A549 (cell line): ENCODE results near the gene AMPH. TPM values are rescaled to one million over a fixed set of nuclear protein-coding genes. Genes with fewer than 3 reads are reported as not detected.

Source experiments
- ATAC-seq, 2 experiments: fragments of 200-7000 bp in 1 of 2; fragments of >200 bp in 1 of 2; cut with Nextera tagmentation in 1 of 2; cut with Tn5 transposase in 1 of 2; 3 replicates each; pipeline versions ENCODE4 v1.8.0 to v1.9.1; 2018 to 2020; ENCODE audit warnings: mild to moderate bottlenecking in 1 of 2, moderate library complexity in 1 of 2
- CTCF ChIA-PET: fragments of 300-600 bp; sonication (Branson Sonifier 250); formaldehyde crosslinking; extraction: SDS; loops from one replicate; lab custom pipeline; 2021; ENCODE audit warnings: antibody characterized with exemption, inconsistent platforms; lab: Yijun Ruan, JAX
- POLR2A ChIA-PET: fragments of 350-600 bp; formaldehyde crosslinking; extraction: SDS; loops from one replicate; lab custom pipeline; 2021; ENCODE audit warnings: antibody characterized with exemption, inconsistent platforms; lab: Yijun Ruan, JAX
- DNase-seq, 2 experiments: peaks; one replicate each; pipeline versions ENCODE4 v3.0.0 to v3.0.0-alpha.2; 2011 to 2016; ENCODE audit warnings: low read depth in 1 of 2, low spot score in 1 of 2
- FAIRE-seq: peaks from 2 replicates; lab custom pipeline; 2011; peaks lifted over from hg19 to GRCh38; lab: Jason Lieb, UNC
- H3K27ac ChIP-seq, 2 experiments: fragments of >200 bp; sonication (Bioruptor Twin); formaldehyde crosslinking; 3 replicates each; pipeline ENCODE4 v1.5.1; 2016 to 2017
- H3K4me1 ChIP-seq: fragments of >200 bp; sonication (Bioruptor Twin); formaldehyde crosslinking; 3 replicates; pipeline ENCODE4 v1.6.1; 2016
- H3K4me2 ChIP-seq: fragments of >200 bp; sonication (Bioruptor Twin); formaldehyde crosslinking; 3 replicates; pipeline ENCODE4 v1.6.1; 2016
- H3K4me3 ChIP-seq: fragments of >200 bp; sonication (Bioruptor Twin); formaldehyde crosslinking; 3 replicates; pipeline ENCODE4 v1.5.1; 2016
- H3K9me3 ChIP-seq: fragments of >200 bp; sonication (Bioruptor Twin); formaldehyde crosslinking; 3 replicates; pipeline ENCODE4 v1.6.1; 2016
- ATOH8 ChIP-seq: fragments of 250-450 bp; sonication (Bioruptor Pico); IDR thresholded peaks from 2 replicates; pipeline ENCODE4 v1.5.0; 2020; ENCODE audit warnings: low read depth, mild to moderate bottlenecking, moderate library complexity
- CBX2 ChIP-seq: fragments of 200-600 bp; sonication (generic); IDR thresholded peaks from 2 replicates; pipeline ENCODE4 v1.6.1; 2016; ENCODE audit warnings: low read depth, mild to moderate bottlenecking, borderline replicate concordance
- CBX8 ChIP-seq: fragments of 200-600 bp; sonication (generic); IDR thresholded peaks from 2 replicates; pipeline ENCODE4 v1.6.1; 2016
- CEBPB ChIP-seq, 2 experiments: fragments of >200 bp in 1 of 2; sonication (Bioruptor Twin) in 1 of 2; formaldehyde crosslinking in 1 of 2; IDR thresholded peaks; 2 replicates each; pipeline ENCODE4 v1.6.1; 2012 to 2016
- E2F6 ChIP-seq: IDR thresholded peaks from 2 replicates; pipeline ENCODE4 v1.6.1; 2012; ENCODE audit warnings: low read depth, borderline replicate concordance
- EHMT2 ChIP-seq: fragments of 200-600 bp; sonication (generic); IDR thresholded peaks from 2 replicates; pipeline ENCODE4 v1.6.1; 2016; ENCODE audit warnings: antibody characterized with exemption, low read depth, mild to moderate bottlenecking, moderate library complexity
- ELK1 ChIP-seq: fragments of 150-350 bp; IDR thresholded peaks from 2 replicates; pipeline ENCODE4 v1.6.1; 2014; ENCODE audit warnings: low read depth, mild to moderate bottlenecking, low read length
- ESRRA ChIP-seq: fragments of 150-350 bp; IDR thresholded peaks from 2 replicates; pipeline ENCODE4 v1.6.1; 2014; ENCODE audit warnings: mild to moderate bottlenecking, low read length, borderline replicate concordance
- FOXS1 ChIP-seq: fragments of 250-450 bp; sonication (Bioruptor Pico); IDR thresholded peaks from 2 replicates; pipeline ENCODE4 v1.5.0; 2020; ENCODE audit warnings: mild to moderate bottlenecking, moderate library complexity
- GATA3 ChIP-seq: IDR thresholded peaks from 2 replicates; pipeline ENCODE4 v1.6.1; 2012; ENCODE audit warnings: borderline replicate concordance
- HDAC2 ChIP-seq: fragments of 200-600 bp; sonication (generic); IDR thresholded peaks from 2 replicates; pipeline ENCODE4 v1.6.1; 2016
- HES2 ChIP-seq: fragments of >200 bp; sonication (Bioruptor Twin); formaldehyde crosslinking; IDR thresholded peaks from 2 replicates; pipeline ENCODE4 v1.6.1; 2016
- HOXB13 ChIP-seq: fragments of 250-450 bp; sonication (Bioruptor Pico); IDR thresholded peaks from 2 replicates; pipeline ENCODE4 v1.5.0; 2020; ENCODE audit warnings: low read depth, mild to moderate bottlenecking, moderate library complexity
- HOXB5 ChIP-seq: fragments of 250-450 bp; sonication (Bioruptor Pico); IDR thresholded peaks from 2 replicates; pipeline ENCODE4 v1.5.0; 2020; ENCODE audit warnings: mild to moderate bottlenecking, moderate library complexity
- JUN ChIP-seq, 2 experiments: fragments of >200 bp; sonication (Bioruptor Twin); formaldehyde crosslinking; IDR thresholded peaks; 2 replicates in 1 of 2; 3 replicates in 1 of 2; pipeline ENCODE4 v1.6.1; 2016 to 2017
- KDM5A ChIP-seq: fragments of 200-600 bp; sonication (generic); IDR thresholded peaks from 2 replicates; pipeline ENCODE4 v1.6.1; 2016; ENCODE audit warnings: antibody characterized with exemption, mild to moderate bottlenecking
- MAZ ChIP-seq: fragments of 150-350 bp; IDR thresholded peaks from 2 replicates; pipeline ENCODE4 v1.6.1; 2014; ENCODE audit warnings: antibody characterized with exemption, low read depth, low read length, borderline replicate concordance
- NR3C1 ChIP-seq: fragments of >200 bp; sonication (Bioruptor Twin); formaldehyde crosslinking; IDR thresholded peaks from 3 replicates; pipeline ENCODE4 v1.6.1; 2017
- PHF8 ChIP-seq: fragments of 200-600 bp; sonication (generic); IDR thresholded peaks from 2 replicates; pipeline ENCODE4 v1.6.1; 2016; ENCODE audit warnings: low read depth, mild to moderate bottlenecking, antibody characterized with exemption, moderate library complexity, borderline replicate concordance
- RAD21 ChIP-seq, 2 experiments: fragments of >200 bp in 1 of 2; sonication (Bioruptor Twin) in 1 of 2; formaldehyde crosslinking in 1 of 2; IDR thresholded peaks in 1 of 2; conservative IDR thresholded peaks in 1 of 2; 2 replicates in 1 of 2; 3 replicates in 1 of 2; pipeline ENCODE4 v1.6.1; 2012 to 2018; ENCODE audit warnings: inconsistent platforms in 1 of 2
- RCOR1 ChIP-seq: fragments of 150-350 bp; IDR thresholded peaks from 2 replicates; pipeline ENCODE4 v1.6.1; 2014; ENCODE audit warnings: antibody characterized with exemption, low read length, low read depth
- REST ChIP-seq: fragments of 200-600 bp; sonication (generic); IDR thresholded peaks from 2 replicates; pipeline ENCODE4 v1.6.1; 2016; ENCODE audit warnings: antibody characterized with exemption, mild to moderate bottlenecking, moderate library complexity
- SMC3 ChIP-seq: fragments of >200 bp; sonication (Bioruptor Twin); formaldehyde crosslinking; IDR thresholded peaks from 3 replicates; pipeline ENCODE4 v1.6.1; 2018; ENCODE audit warnings: inconsistent platforms
- USF2 ChIP-seq: fragments of 450-650 bp; IDR thresholded peaks from 2 replicates; pipeline ENCODE4 v1.6.1; 2014; ENCODE audit warnings: antibody characterized with exemption
- ZC3H11A ChIP-seq: fragments of 450-650 bp; IDR thresholded peaks from 2 replicates; pipeline ENCODE4 v1.6.1; 2014; ENCODE audit warnings: antibody characterized with exemption, mild to moderate bottlenecking
- WGBS: methylation state at CpG from one replicate; pipeline ENCODE4 v1.1.6; 2017; ENCODE audit errors: missing lambda C conversion rate; 5-methylcytosine and 5-hydroxymethylcytosine counted together
- polyA plus RNA-seq, 4 experiments: library from polyadenylated mRNA; depleted of rRNA in 3 of 4; stranded (reverse); fragments of >200 nt; fragmentation: RNase III in 1 of 4; extraction: RNeasy Plus Mini Kit Qiagen cat#74134 plus additional on column Dnase treatment in 1 of 4; gene quantifications; 2 replicates in 3 of 4; 3 replicates in 1 of 4; pipeline ENCODE4 v1.2.3, GENCODE V29; 2011 to 2017

AMPH gene
- polyA plus RNA-seq, 2 of the 4 experiments (the other 2 are of a cell fraction) = 0.26 TPM; not detected in 1

- Histone ChIP-seq H3K27ac (no peak overlapping the region), H3K4me3 (no peak overlapping the region), H3K4me2 (no peak overlapping the region), H3K4me1 (no peaks in the 10 kb centered on the region), H3K9me3 (no peaks in the 10 kb centered on the region)
- ChIA-PET CTCF (no interaction called here), POLR2A (no interaction called here)
- WGBS = 29% methylated on average over 6 of the region's 6 CpGs
- TF ChIP-seq PHF8 = no peak
- no peak for TF ChIP-seq EHMT2
- no peak for TF ChIP-seq USF2
- no peak for TF ChIP-seq KDM5A
- TF ChIP-seq CBX8 = no peak
- TF ChIP-seq NR3C1 = no peak
- TF ChIP-seq SMC3 = no peak
- no peak for TF ChIP-seq REST
- TF ChIP-seq RAD21 (conservative IDR thresholded peaks at IDR 0.05 in 1 of 2, IDR thresholded peaks at IDR 0.05 in 1 of 2) = no peak
- no peak for TF ChIP-seq ATOH8 (CRISPR knock-in tag)
- no peak for TF ChIP-seq HDAC2
- TF ChIP-seq CEBPB (IDR thresholded peaks at IDR 0.05) = no peak
- TF ChIP-seq E2F6 = no peak
- no peak for TF ChIP-seq GATA3
- no peak for TF ChIP-seq ELK1
- no peak for TF ChIP-seq ZC3H11A
- no peak for TF ChIP-seq RCOR1
- TF ChIP-seq JUN (IDR thresholded peaks at IDR 0.05) = no peak
- DNase-seq (no peak), FAIRE-seq (no peak), ATAC-seq (no peak)
Measured at GRCh38 chr7:38476764-38477163, 154.4 kb downstream of the AMPH start.

GRCh38 chr7:38465956-38466355 is 165.2 kb downstream of the AMPH start:
- H3K4me2 ChIP-seq = no peak overlapping the region
- no peaks in the 10 kb centered on the region for H3K9me3 ChIP-seq
- ChIA-PET CTCF (no interaction called here), POLR2A (no interaction called here)
- no peak overlapping the region for H3K4me3 ChIP-seq
- no peaks in the 10 kb centered on the region for H3K4me1 ChIP-seq
- no peak for ATAC-seq
- H3K27ac ChIP-seq = no peak overlapping the region
- FAIRE-seq = no peak
- WGBS = 22% methylated on average over 6 of the region's 6 CpGs
- TF ChIP-seq CBX2 (no peak), MAZ (no peak), HOXB13 (CRISPR knock-in tag) (no peak), SMC3 (no peak), KDM5A (no peak), HES2 (no peak), ESRRA (no peak), HOXB5 (CRISPR knock-in tag) (no peak), FOXS1 (CRISPR knock-in tag) (no peak)
- DNase-seq = no peak
